CD14-positive monocyte (primary cell): ENCODE data around the gene RSPH1. TPM values are rescaled to one million over a fixed set of nuclear protein-coding genes. Genes with fewer than 3 reads are reported as not detected.
A peak's percentile ranks its signal among the peaks of the same experiment; 100 is the strongest.

Source experiments
- DNase-seq, 3 donors: peaks; one replicate each; pipeline ENCODE4 v3.0.0-alpha.2; 2011 to 2022
- H2AFZ ChIP-seq: 2 replicates; pipeline ENCODE4 v1.6.0; 2012; ENCODE audit warnings: mild to moderate bottlenecking, low read depth, low read length, inconsistent platforms; ENCODE audit not compliant: insufficient read depth, poor library complexity, severe bottlenecking
- H3K27ac ChIP-seq, 2 donors: 1 replicate in 1 of 2; 2 replicates in 1 of 2; pipeline ENCODE4 v1.5.1; 2012 to 2013; ENCODE audit warnings: low read length in 2 of 2, control low read depth in 1 of 2, inconsistent platforms in 1 of 2, low read depth in 1 of 2, mild to moderate bottlenecking in 1 of 2
- H3K27me3 ChIP-seq, 2 donors: one replicate each; pipeline versions ENCODE4 v1.6.0 to v1.6.1; 2011 to 2013; ENCODE audit warnings: low read length in 2 of 2; ENCODE audit not compliant: control insufficient read depth in 2 of 2, insufficient read depth in 2 of 2
- H3K36me3 ChIP-seq, 2 donors: replicated peaks in 1 of 2; 1 replicate in 1 of 2; 2 replicates in 1 of 2; pipeline versions ENCODE4 v1.5.1 to v1.6.1; 2012 to 2013; ENCODE audit warnings: low read length in 2 of 2, control low read depth in 1 of 2, inconsistent platforms in 1 of 2, mild to moderate bottlenecking in 1 of 2; ENCODE audit not compliant: insufficient read depth in 2 of 2, control insufficient read depth in 1 of 2
- H3K4me1 ChIP-seq, 2 donors: 1 replicate in 1 of 2; 2 replicates in 1 of 2; pipeline versions ENCODE4 v1.5.1 to v1.6.1; 2012 to 2013; ENCODE audit warnings: low read length in 2 of 2, control low read depth in 1 of 2, inconsistent platforms in 1 of 2, mild to moderate bottlenecking in 1 of 2, moderate library complexity in 1 of 2; ENCODE audit not compliant: insufficient read depth in 2 of 2, control insufficient read depth in 1 of 2
- H3K4me2 ChIP-seq: replicated peaks from 2 replicates; pipeline ENCODE3; 2012; ENCODE audit warnings: low read length, moderate library complexity, mild to moderate bottlenecking; ENCODE audit not compliant: poor library complexity, severe bottlenecking; ENCODE audit errors: extremely low read depth
- H3K4me3 ChIP-seq, 3 experiments: fragments of 200-600 bp in 1 of 3; sonication (generic) in 1 of 3; replicated peaks in 1 of 3; 1 replicate in 2 of 3; 2 replicates in 1 of 3; pipeline ENCODE4 v1.5.1; 2011 to 2013; ENCODE audit warnings: low read length in 3 of 3, mild to moderate bottlenecking in 3 of 3, control low read depth in 2 of 3, low read depth in 2 of 3, inconsistent platforms in 1 of 3, moderate library complexity in 1 of 3
- H3K79me2 ChIP-seq: 2 replicates; pipeline ENCODE4 v1.6.0; 2012; ENCODE audit warnings: mild to moderate bottlenecking, control low read depth, inconsistent platforms, low read length, moderate library complexity; ENCODE audit not compliant: insufficient read depth
- H3K9ac ChIP-seq: 2 replicates; pipeline ENCODE4 v1.6.0; 2017; ENCODE audit warnings: low read length, mild to moderate bottlenecking; ENCODE audit not compliant: insufficient read depth, poor library complexity, severe bottlenecking
- H3K9me3 ChIP-seq, 2 donors: replicated peaks in 1 of 2; 1 replicate in 1 of 2; 2 replicates in 1 of 2; pipeline versions ENCODE4 v1.5.1 to v1.6.1; 2012 to 2013; ENCODE audit warnings: low read length in 2 of 2, control low read depth in 1 of 2; ENCODE audit not compliant: control insufficient read depth in 1 of 2, insufficient read depth in 1 of 2
- H4K20me1 ChIP-seq: 2 replicates; pipeline ENCODE4 v1.6.0; 2012; ENCODE audit warnings: mild to moderate bottlenecking, low read length, control low read depth, moderate library complexity; ENCODE audit not compliant: insufficient read depth
- H3K27ac Mint-ChIP-seq, 7 donors: one replicate each; pipeline ENCODE4 v1.8.0; 2020; ENCODE audit warnings: mild to moderate bottlenecking in 7 of 7, mixed read lengths in 7 of 7, moderate library complexity in 6 of 7, inconsistent platforms in 2 of 7
- H3K27me3 Mint-ChIP-seq, 3 donors: one replicate each; pipeline ENCODE4 v1.8.0; 2021 to 2022; ENCODE audit warnings: low read depth in 3 of 3, mild to moderate bottlenecking in 3 of 3, mixed read lengths in 3 of 3, moderate library complexity in 3 of 3, inconsistent platforms in 1 of 3
- H3K36me3 Mint-ChIP-seq, 2 donors: one replicate each; pipeline ENCODE4 v1.8.0; 2020; ENCODE audit warnings: mixed read lengths in 2 of 2, inconsistent platforms in 1 of 2, mild to moderate bottlenecking in 1 of 2
- H3K4me1 Mint-ChIP-seq: one replicate; pipeline ENCODE4 v1.8.0; 2020; ENCODE audit warnings: mild to moderate bottlenecking, mixed read lengths
- H3K4me3 Mint-ChIP-seq, 2 donors: one replicate each; pipeline ENCODE4 v1.8.0; 2020; ENCODE audit warnings: mild to moderate bottlenecking in 2 of 2, mixed read lengths in 2 of 2, moderate library complexity in 1 of 2
- H3K9me3 Mint-ChIP-seq, 7 donors: one replicate each; pipeline ENCODE4 v1.8.0; 2020 to 2022; ENCODE audit warnings: mixed read lengths in 7 of 7, mild to moderate bottlenecking in 6 of 7, moderate library complexity in 6 of 7, inconsistent platforms in 2 of 7
- CTCF ChIP-seq: fragments of 200-600 bp; IDR thresholded peaks from one replicate; pipeline ENCODE4 v1.8.0; 2022; ENCODE audit warnings: antibody characterized with exemption, mild to moderate bottlenecking
- WGBS: methylation state at CpG from one replicate; pipeline ENCODE4 v1.1.5; 2013; ENCODE audit warnings: missing lambda C conversion rate; ENCODE audit not compliant: insufficient coverage; 5-methylcytosine and 5-hydroxymethylcytosine counted together
- intact Hi-C, 2 donors: fragments of 100-400 bp; cut with micrococcal nuclease; formaldehyde crosslinking; loops; one replicate each; pipeline versions ENCODE4 v1.15.0 to v1.15.1; 2023
- polyA plus RNA-seq, 3 donors: library from polyadenylated mRNA; depleted of rRNA in 1 of 3; unstranded in 2 of 3; stranded (reverse) in 1 of 3; fragments of 300-500 nt in 2 of 3; fragments of >200 nt in 1 of 3; fragmentation: Illumina TruSeq in 2 of 3; gene quantifications; 1 replicate in 2 of 3; 2 replicates in 1 of 3; pipeline ENCODE4 v1.2.3, GENCODE V29; 2012 to 2021

The RSPH1 gene
- polyA plus RNA-seq, 3 donors, result 0.03 TPM; not detected in 2

GRCh38 chr21:42541174-42541573, 45.1 kb upstream of the RSPH1 start:
- no peaks in the 10 kb centered on the region for H3K4me1 Mint-ChIP-seq
- Histone ChIP-seq H3K4me3 (no peak overlapping the region), H3K27me3 (no peaks in the 10 kb centered on the region), H3K36me3 (peaks cover 42 to 95% of the 10 kb centered on the region in 2 donors), H4K20me1 (no peaks in the 10 kb centered on the region), H3K9ac (no peak overlapping the region), H3K9me3 (no peaks in the 10 kb centered on the region), H2AFZ (no peak overlapping the region), H3K4me1 (no peaks in the 10 kb centered on the region), H3K27ac (no peak overlapping the region), H3K4me2 (no peak overlapping the region), H3K79me2 (no peaks in the 10 kb centered on the region)
- peaks cover 0 to 2% (median 0%) of the 10 kb centered on the region in 3 donors for H3K27me3 Mint-ChIP-seq
- H3K27ac Mint-ChIP-seq, result peak overlapping the region in 1 of 7 donors; percentile 5
- TF ChIP-seq CTCF, result no peak
- H3K4me3 Mint-ChIP-seq, result no peak overlapping the region
- H3K36me3 Mint-ChIP-seq, result peaks cover 71 to 77% of the 10 kb centered on the region in 2 donors
- no peak for DNase-seq
- H3K9me3 Mint-ChIP-seq, result peaks cover 0 to 1% (median 0%) of the 10 kb centered on the region in 7 donors
- intact Hi-C loops, result no loop called here
- 86% methylated on average over 7 of the region's 12 CpGs for WGBS

- Mint-ChIP-seq H3K9me3 (peaks cover 0 to 1% (median 0%) of the 10 kb centered on the region in 7 donors), H3K4me3 (no peak overlapping the region), H3K4me1 (no peaks in the 10 kb centered on the region), H3K27ac (peak overlapping the region in 1 of 7 donors; percentile 21), H3K36me3 (peaks cover 74 to 77% of the 10 kb centered on the region in 2 donors), H3K27me3 (peaks cover 0 to 1% (median 0%) of the 10 kb centered on the region in 3 donors)
- Histone ChIP-seq H3K4me3 (no peak overlapping the region), H3K27me3 (no peaks in the 10 kb centered on the region), H3K9me3 (no peaks in the 10 kb centered on the region), H3K79me2 (no peaks in the 10 kb centered on the region), H2AFZ (no peak overlapping the region), H3K27ac (no peak overlapping the region), H4K20me1 (no peaks in the 10 kb centered on the region), H3K9ac (no peak overlapping the region), H3K4me1 (no peaks in the 10 kb centered on the region), H3K4me2 (no peak overlapping the region), H3K36me3 (peaks cover 41 to 95% of the 10 kb centered on the region in 2 donors)
- WGBS, result 82% methylated on average over 6 of the region's 8 CpGs
- TF ChIP-seq CTCF, result no peak
- intact Hi-C loops, result no loop called here
- no peak for DNase-seq
Measured at GRCh38 chr21:42540396-42540795, 44.4 kb upstream of the RSPH1 start.
